T-helper 22 cell (primary cell): ENCODE data around the gene COMMD2.
A peak's percentile ranks its signal among the peaks of the same experiment; 100 is the strongest.

Experiments used
- DNase-seq: peaks from one replicate; pipeline ENCODE4 v3.0.0-alpha.2; 2020; ENCODE audit warnings: low read depth

The COMMD2 gene

GRCh38 chr3:149752051-149752787 lies at the start of gene COMMD2:
COMMD2 (minus strand) TSS chr3:149752489; CDS start chr3:149752444, 45 bp downstream.
- peak; percentile 51 for DNase-seq

- no peak for DNase-seq
These were observed 49.4 kb upstream of the COMMD2 start for GRCh38 chr3:149801639-149802038.

- no peak for DNase-seq
These were observed 48.9 kb upstream of the COMMD2 start for GRCh38 chr3:149801195-149801594.

GRCh38 chr3:149800693-149801092 lies 48.4 kb upstream of the COMMD2 start:
- no peak for DNase-seq

GRCh38 chr3:149796026-149796425 lies 43.7 kb upstream of the COMMD2 start:
- no peak for DNase-seq

GRCh38 chr3:149792452-149793270 lies 40.4 kb upstream of the COMMD2 start, which contains the start of gene ANKUB1:
ANKUB1 (minus strand) TSS chr3:149792554; CDS start chr3:149792366, 188 bp downstream.
- DNase-seq, result no peak

- no peak for DNase-seq
These were observed 38.4 kb upstream of the COMMD2 start for GRCh38 chr3:149790698-149791097.

GRCh38 chr3:149790268-149790667 lies 38.0 kb upstream of the COMMD2 start:
- DNase-seq, result no peak

GRCh38 chr3:149784064-149784704 lies 31.9 kb upstream of the COMMD2 start:
- no peak for DNase-seq

GRCh38 chr3:149783576-149783975 lies 31.3 kb upstream of the COMMD2 start:
- DNase-seq, result no peak

- no peak for DNase-seq
These were observed 29.5 kb upstream of the COMMD2 start for GRCh38 chr3:149781741-149782140.

GRCh38 chr3:149781211-149781610 lies 28.9 kb upstream of the COMMD2 start:
- DNase-seq, result no peak

- no peak for DNase-seq
These were observed 25.3 kb upstream of the COMMD2 start for GRCh38 chr3:149777414-149778214.

- DNase-seq, result no peak
These were observed 23.9 kb upstream of the COMMD2 start for GRCh38 chr3:149776170-149776569.

GRCh38 chr3:149772861-149773260 lies 20.6 kb upstream of the COMMD2 start:
- DNase-seq, result no peak

GRCh38 chr3:149771652-149772271 lies 19.5 kb upstream of the COMMD2 start:
- no peak for DNase-seq

GRCh38 chr3:149770246-149770645 lies 18.0 kb upstream of the COMMD2 start:
- DNase-seq, result no peak

- no peak for DNase-seq
These were observed 16.4 kb upstream of the COMMD2 start for GRCh38 chr3:149768704-149769103.

- DNase-seq, result no peak
These were observed 15.4 kb upstream of the COMMD2 start for GRCh38 chr3:149767720-149768119.

- DNase-seq, result no peak
These were observed 13.6 kb upstream of the COMMD2 start for GRCh38 chr3:149765762-149766334.

- no peak for DNase-seq
These were observed 12.0 kb upstream of the COMMD2 start for GRCh38 chr3:149764302-149764701.
